OCI-LY1 (cell line): ENCODE measurements around the gene PLXND1.

Source experiments
- H2AFZ ChIP-seq: fragments of 200-600 bp; sonication (generic), shearing (Covaris generic); 2 replicates; pipeline ENCODE4 v1.6.0; 2014; ENCODE audit warnings: antibody characterized with exemption, mild to moderate bottlenecking, low read length
- H3F3A ChIP-seq: fragments of 200-600 bp; sonication (generic), shearing (Covaris generic); 2 replicates; pipeline ENCODE4 v1.6.0; 2014; ENCODE audit warnings: mild to moderate bottlenecking, antibody characterized with exemption, low read length, moderate library complexity; ENCODE audit not compliant: insufficient read depth
- H3K27ac ChIP-seq: fragments of 200-600 bp; sonication (generic); 2 replicates; pipeline ENCODE4 v1.5.1; 2014; ENCODE audit warnings: low read length, mixed run types, mild to moderate bottlenecking, low read depth; ENCODE audit not compliant: poor library complexity, severe bottlenecking
- H3K27me3 ChIP-seq: fragments of 200-600 bp; sonication (generic); 2 replicates; pipeline ENCODE4 v1.6.0; 2014; ENCODE audit warnings: antibody characterized with exemption, mild to moderate bottlenecking, low read length, moderate library complexity; ENCODE audit not compliant: insufficient read depth
- H3K36me3 ChIP-seq: fragments of 200-600 bp; sonication (generic); 2 replicates; pipeline ENCODE4 v1.6.1; 2014; ENCODE audit warnings: mild to moderate bottlenecking, antibody characterized with exemption, low read length, moderate library complexity, mixed read lengths; ENCODE audit not compliant: insufficient read depth
- H3K4me1 ChIP-seq: fragments of 200-600 bp; sonication (generic); 2 replicates; pipeline ENCODE4 v1.5.1; 2014; ENCODE audit warnings: mild to moderate bottlenecking, low read length, moderate library complexity; ENCODE audit not compliant: insufficient read depth, severe bottlenecking
- H3K4me2 ChIP-seq: fragments of 200-600 bp; sonication (generic), shearing (Covaris generic); 2 replicates; pipeline ENCODE4 v1.6.1; 2014; ENCODE audit warnings: low read length
- H3K4me3 ChIP-seq: fragments of 200-600 bp; sonication (generic); 2 replicates; pipeline ENCODE4 v1.5.1; 2014; ENCODE audit warnings: low read length, low read depth, mild to moderate bottlenecking, mixed read lengths; ENCODE audit not compliant: poor library complexity, severe bottlenecking
- H3K79me2 ChIP-seq: fragments of 200-600 bp; shearing (Covaris generic); 2 replicates; pipeline ENCODE4 v1.6.1; 2016; ENCODE audit warnings: mixed run types, low read length, mixed read lengths; ENCODE audit not compliant: insufficient read depth
- H3K9ac ChIP-seq: fragments of 200-600 bp; sonication (generic), shearing (Covaris generic); 2 replicates; pipeline ENCODE4 v1.6.1; 2014; ENCODE audit warnings: mild to moderate bottlenecking, low read length, mixed read lengths
- H3K9me2 ChIP-seq: fragments of 200-600 bp; sonication (generic), shearing (Covaris generic); 2 replicates; pipeline ENCODE4 v1.6.1; 2014; ENCODE audit warnings: low read depth, mild to moderate bottlenecking, low read length, mixed read lengths
- H3K9me3 ChIP-seq: fragments of 200-600 bp; shearing (Covaris generic); 2 replicates; pipeline ENCODE4 v1.6.1; 2014; ENCODE audit warnings: low read length, mixed read lengths
- H4K20me1 ChIP-seq: fragments of 200-600 bp; sonication (generic), shearing (Covaris generic); 2 replicates; pipeline ENCODE4 v1.6.0; 2016; ENCODE audit warnings: mild to moderate bottlenecking, low read length; ENCODE audit not compliant: insufficient read depth
- CTCF ChIP-seq: fragments of 200-600 bp; sonication (generic), shearing (Covaris generic); IDR thresholded peaks from 2 replicates; pipeline ENCODE4 v1.5.1; 2017; ENCODE audit warnings: mild to moderate bottlenecking, antibody characterized with exemption, low read length, moderate library complexity, mixed read lengths
- EZH2 ChIP-seq: fragments of 200-600 bp; sonication (generic), shearing (Covaris generic); IDR thresholded peaks from 2 replicates; pipeline ENCODE4 v1.8.0; 2017; ENCODE audit warnings: borderline replicate concordance, mixed run types, mild to moderate bottlenecking, antibody characterized with exemption, low read length, moderate library complexity, mixed read lengths

Gene PLXND1

GRCh38 chr3:129555616-129556357 is 50.7 kb downstream of the PLXND1 start:
- H3K9me3 ChIP-seq: no peaks in the 10 kb centered on the region
- H3K4me3 ChIP-seq: no peak overlapping the region
- H4K20me1 ChIP-seq: no peaks in the 10 kb centered on the region
- H3K4me2 ChIP-seq: no peak overlapping the region
- no peak overlapping the region for H3K9ac ChIP-seq
- TF ChIP-seq CTCF: no peak
- TF ChIP-seq EZH2: no peak
- H3K27me3 ChIP-seq: peaks cover 28% of the 10 kb centered on the region
- H3K9me2 ChIP-seq: no peaks in the 10 kb centered on the region
- H3K79me2 ChIP-seq: no peaks in the 10 kb centered on the region
- H3K4me1 ChIP-seq: peaks cover 16% of the 10 kb centered on the region
- no peaks in the 10 kb centered on the region for H3F3A ChIP-seq
- H3K27ac ChIP-seq: no peak overlapping the region
- H2AFZ ChIP-seq: no peak overlapping the region
- H3K36me3 ChIP-seq: no peaks in the 10 kb centered on the region

GRCh38 chr3:129555153-129555550 is 51.3 kb downstream of the PLXND1 start:
- no peaks in the 10 kb centered on the region for H3F3A ChIP-seq
- no peaks in the 10 kb centered on the region for H3K79me2 ChIP-seq
- peaks cover 28% of the 10 kb centered on the region for H3K27me3 ChIP-seq
- no peak overlapping the region for H3K27ac ChIP-seq
- no peaks in the 10 kb centered on the region for H3K9me2 ChIP-seq
- H4K20me1 ChIP-seq: no peaks in the 10 kb centered on the region
- no peak overlapping the region for H3K9ac ChIP-seq
- no peak overlapping the region for H2AFZ ChIP-seq
- H3K4me2 ChIP-seq: no peak overlapping the region
- H3K4me3 ChIP-seq: no peak overlapping the region
- H3K36me3 ChIP-seq: no peaks in the 10 kb centered on the region
- peaks cover 16% of the 10 kb centered on the region for H3K4me1 ChIP-seq
- TF ChIP-seq CTCF (no peak), EZH2 (no peak)
- H3K9me3 ChIP-seq: no peaks in the 10 kb centered on the region

- Histone ChIP-seq H3K27ac (no peak overlapping the region), H3K9me3 (no peaks in the 10 kb centered on the region), H3K4me2 (no peak overlapping the region), H3K4me3 (no peak overlapping the region), H3K9ac (no peak overlapping the region), H3K27me3 (peaks cover 28% of the 10 kb centered on the region), H3K9me2 (no peaks in the 10 kb centered on the region), H2AFZ (no peak overlapping the region), H4K20me1 (no peaks in the 10 kb centered on the region), H3K4me1 (peaks cover 13% of the 10 kb centered on the region), H3F3A (no peaks in the 10 kb centered on the region), H3K36me3 (no peaks in the 10 kb centered on the region), H3K79me2 (no peaks in the 10 kb centered on the region)
- no peak for TF ChIP-seq CTCF
- TF ChIP-seq EZH2: no peak
These were observed 51.9 kb downstream of the PLXND1 start for GRCh38 chr3:129554356-129555152.
